Ecto neural progenitor cell (in vitro differentiated cells): ENCODE measurements around the gene ZSWIM4.
"Not testable (repeated sequence)": the region's sequence is repeated elsewhere in the genome, so short reads cannot be mapped to it uniquely, and the experiment has no call there.

ENCODE experiments used
- DNase-seq: peaks from one replicate; pipeline ENCODE4 v3.0.0-alpha.2; 2018; ENCODE audit warnings: low spot score

The ZSWIM4 gene

GRCh38 chr19:13850910-13851733 lies 55.9 kb downstream of the ZSWIM4 start:
- DNase-seq: no peak

DNA sequence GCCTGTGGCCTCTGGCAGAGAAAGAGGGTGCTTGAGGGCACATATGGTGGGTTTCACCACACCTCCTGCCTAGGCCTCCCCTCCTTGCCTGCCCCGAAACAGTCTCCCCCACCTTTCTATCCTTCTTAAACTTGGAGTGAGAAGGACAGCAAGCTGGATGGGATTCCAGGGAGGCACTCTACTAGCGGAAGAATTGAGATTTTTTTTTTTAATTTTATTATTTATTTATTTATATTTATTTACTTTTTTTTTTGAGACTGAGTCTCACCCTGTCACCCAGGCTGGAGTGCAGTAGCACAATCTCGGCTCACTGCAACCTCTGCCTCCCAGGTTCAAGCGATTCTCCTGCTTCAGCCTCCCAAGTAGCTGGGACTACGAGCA lies 56.5 kb downstream of the ZSWIM4 start:
- DNase-seq: not testable (repeated sequence)

GRCh38 chr19:13852171-13852707 lies 57.0 kb downstream of the ZSWIM4 start:
- not testable (repeated sequence) for DNase-seq

DNA sequence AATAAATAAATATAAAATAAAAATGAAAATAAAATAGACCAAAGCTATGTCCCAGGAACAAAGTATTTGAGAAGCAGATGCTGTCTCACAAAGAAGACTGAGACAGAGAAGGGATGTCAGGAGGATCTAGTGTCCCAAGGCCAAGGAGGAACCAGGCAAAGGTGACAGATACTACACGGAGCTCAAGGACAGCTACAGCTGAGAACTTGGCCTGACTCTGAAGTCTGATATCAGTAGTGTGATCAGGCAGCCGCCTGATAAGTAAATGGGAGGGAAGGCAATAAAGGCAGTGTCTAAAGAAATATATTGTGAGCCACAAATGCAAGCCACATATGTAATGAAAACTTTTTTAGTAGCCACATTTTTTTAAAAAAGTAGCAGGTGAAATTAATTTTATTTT lies 61.3 kb downstream of the ZSWIM4 start:
- no peak for DNase-seq

DNA sequence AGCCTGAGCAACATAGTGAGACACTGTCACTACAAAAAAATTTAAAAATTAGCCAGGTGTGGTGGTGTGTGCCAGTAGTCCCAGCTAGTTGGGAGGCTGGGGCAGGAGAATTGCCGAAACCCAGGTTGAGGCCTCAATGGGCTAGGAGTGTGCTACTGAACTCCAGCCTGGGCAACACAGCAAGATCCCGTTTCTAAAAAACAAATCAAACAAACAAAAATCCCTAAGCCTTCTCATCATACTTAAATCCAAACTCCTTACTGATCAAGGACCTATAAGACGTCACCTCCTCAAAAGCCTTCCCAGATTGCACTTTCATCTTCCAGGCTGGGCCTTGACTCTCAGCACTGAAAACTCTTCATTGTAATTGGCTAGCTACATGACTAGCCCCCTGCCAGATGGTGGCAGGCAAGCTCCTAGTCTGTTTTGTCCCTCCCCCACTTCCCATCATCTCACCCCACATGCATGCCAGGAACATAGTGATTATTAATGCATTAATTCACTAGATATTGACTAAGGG lies 64.2 kb downstream of the ZSWIM4 start:
- no peak for DNase-seq

GRCh38 chr19:13860679-13861391 lies 65.6 kb downstream of the ZSWIM4 start:
- DNase-seq: no peak

DNA sequence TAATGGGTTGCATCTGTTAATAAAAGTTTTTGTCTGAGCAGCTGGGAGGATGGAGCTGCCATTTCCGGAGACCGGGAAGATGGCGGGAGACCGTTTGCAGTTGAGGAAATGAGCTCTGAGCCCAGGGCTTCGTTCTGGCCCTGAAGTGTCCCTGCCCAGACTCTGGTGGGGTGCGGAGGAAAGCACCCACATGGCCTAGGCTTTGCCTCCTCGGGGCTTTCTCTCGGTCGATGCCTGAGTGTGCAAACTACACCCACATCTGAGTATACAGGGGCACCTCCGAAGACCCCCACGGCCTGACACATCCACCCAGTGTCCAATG lies 66.1 kb downstream of the ZSWIM4 start:
- DNase-seq: no peak

DNA sequence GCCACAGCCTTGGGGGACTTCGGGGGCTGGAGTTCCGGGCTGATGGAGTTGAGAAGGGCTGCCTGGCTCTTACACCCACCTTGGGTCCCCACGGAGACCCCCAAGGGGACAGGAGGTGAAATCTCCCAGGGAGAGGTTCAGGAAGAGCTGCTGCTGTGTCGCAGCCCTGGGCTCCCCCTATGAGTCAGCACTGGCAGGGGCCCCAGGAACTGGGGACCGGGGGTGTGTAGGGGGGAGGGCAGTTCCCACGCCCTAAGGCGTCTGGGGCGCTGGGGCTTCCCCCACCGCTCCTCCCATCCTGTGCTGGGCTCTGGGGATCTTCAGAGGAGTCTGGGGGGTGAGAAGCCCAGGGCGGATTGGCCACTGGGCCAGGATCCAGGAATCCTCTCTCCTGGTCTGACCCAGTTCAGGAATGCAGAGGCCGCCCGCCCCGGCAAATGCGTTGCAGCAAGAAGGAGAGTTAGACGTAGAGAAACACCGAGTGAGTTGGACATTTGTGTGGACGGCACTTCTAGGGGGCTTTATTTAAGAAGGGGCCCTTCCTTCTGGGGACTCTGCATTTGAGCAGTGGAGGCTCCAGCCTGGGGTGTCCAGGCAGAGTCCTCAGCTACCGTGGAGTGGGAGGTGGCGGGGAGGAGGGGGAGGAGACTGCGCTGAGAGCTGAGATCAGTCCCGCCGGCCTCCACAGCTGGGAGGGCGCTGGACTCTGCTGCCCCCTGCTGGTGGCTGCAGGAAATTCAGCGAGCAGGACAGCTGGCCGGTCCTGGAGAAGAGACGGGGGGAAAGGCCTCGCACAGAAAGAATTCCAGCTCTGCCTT lies 66.7 kb downstream of the ZSWIM4 start:
- peak; percentile 94 for DNase-seq

- no peak for DNase-seq
Observed at GRCh38 chr19:13864046-13864666, 68.9 kb downstream of the ZSWIM4 start.

DNA sequence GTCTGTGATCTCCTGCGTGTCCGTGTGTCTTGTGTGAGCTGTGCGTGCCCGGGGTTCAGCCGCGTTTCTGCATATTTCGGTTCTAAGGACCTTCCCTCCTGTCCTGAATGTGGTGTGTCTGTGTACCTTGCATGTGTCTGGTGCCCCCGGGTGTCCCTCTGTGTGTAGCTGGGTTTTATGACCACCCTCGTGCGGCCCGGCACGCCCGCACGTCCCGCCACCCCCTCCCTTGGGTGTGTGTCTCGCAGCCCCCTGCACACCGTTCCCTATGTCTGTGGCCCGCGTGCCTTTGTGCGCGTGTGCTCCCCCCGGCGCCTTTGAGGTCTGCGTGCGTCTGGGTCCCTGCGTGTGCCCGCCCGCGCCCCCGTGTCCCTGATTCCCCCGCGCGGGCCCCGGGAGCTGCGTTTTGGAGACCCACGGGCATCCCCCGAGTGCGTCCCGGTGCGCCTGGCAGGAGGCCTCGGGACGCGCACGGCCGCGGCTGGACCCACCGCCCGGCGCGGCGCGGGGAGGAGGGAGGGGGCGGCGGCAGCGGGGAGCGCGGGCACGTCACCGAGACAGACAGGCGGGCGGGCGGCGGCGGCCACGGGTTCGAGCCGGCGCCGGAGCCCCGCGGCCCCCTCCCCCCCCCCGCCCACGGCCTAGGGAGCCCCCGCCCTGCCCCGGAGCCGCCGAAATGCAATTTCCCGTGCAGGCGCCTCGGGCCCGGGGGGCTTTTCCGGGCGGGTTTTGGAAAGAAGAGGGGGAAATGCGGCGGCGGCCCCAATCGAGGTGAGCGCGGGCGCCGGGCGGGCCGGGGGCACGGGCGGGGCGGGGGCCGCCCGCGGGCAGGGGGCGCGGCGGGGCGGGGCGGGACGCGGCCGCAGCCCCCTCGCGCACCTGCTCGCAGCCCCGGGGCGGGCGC lies 69.7 kb downstream of the ZSWIM4 start:
- no peak for DNase-seq

GRCh38 chr19:13865571-13866462 lies 70.6 kb downstream of the ZSWIM4 start:
- DNase-seq: no peak

DNA sequence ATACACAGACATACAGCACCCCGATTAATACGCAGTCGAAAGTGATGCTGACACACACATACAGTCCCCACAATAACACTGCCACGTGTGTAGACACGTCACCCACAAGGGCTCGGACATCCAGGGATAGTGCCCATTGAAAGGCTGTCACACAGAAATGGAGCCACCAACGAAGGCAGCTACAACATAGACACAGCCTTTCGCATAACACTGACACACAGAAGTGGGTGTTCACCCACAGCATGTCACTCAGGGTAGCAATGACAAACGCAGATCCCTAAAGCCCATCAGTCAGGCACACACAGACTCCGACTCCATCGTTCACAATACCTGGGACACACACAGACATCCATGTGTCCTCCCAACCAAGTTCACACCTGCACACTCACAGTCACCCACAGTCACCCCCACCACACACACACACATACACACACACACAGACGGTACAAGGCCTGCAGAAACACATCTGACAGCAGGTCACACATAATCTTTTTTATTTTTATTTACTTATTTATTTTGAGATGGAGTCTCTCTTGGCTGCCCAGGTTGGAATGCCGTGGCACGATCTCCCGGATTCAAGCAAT lies 71.3 kb downstream of the ZSWIM4 start:
- no peak for DNase-seq

GRCh38 chr19:13868663-13869062 lies 73.4 kb downstream of the ZSWIM4 start:
- no peak for DNase-seq

- no peak for DNase-seq
Observed at GRCh38 chr19:13869281-13869680, 74.0 kb downstream of the ZSWIM4 start.

GRCh38 chr19:13870873-13871272 lies 75.6 kb downstream of the ZSWIM4 start:
- no peak for DNase-seq

GRCh38 chr19:13872339-13872694 lies 77.1 kb downstream of the ZSWIM4 start:
- DNase-seq: no peak

DNA sequence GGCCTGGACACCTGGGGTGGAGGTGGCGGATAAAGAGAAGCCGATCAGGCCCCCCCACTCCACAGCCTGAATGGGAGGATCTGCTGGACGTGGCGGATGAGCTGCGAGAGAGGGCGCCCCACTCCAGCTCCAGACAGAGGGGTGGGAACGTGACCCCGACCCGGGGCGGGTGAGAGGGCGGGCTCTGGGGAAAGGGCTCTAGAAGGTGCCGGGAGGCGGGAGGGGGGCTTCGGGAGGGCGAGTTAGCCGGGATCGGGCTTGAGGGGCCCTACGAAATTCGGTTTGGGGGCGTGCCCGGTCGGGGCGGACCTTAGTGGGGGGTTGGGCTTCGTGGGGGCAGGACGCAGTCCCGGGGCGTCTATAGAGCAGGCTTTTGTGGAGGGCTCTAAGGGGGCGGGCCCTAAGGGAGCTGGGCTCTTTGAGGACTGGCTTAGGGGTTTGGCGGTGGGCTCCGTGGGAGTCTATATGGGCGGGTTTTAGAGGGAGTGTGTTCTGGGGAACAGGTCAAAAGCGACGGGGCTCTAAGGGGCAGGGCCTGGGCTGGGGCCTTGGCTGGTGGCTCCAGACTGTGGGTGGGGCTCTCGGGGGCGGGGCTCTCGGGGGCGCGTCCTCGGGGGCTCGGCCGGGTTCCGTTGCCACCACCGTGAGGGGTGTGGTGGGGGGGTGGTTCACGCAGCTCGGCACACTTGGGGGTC lies 77.6 kb downstream of the ZSWIM4 start:
- DNase-seq: peak; percentile 89

DNA sequence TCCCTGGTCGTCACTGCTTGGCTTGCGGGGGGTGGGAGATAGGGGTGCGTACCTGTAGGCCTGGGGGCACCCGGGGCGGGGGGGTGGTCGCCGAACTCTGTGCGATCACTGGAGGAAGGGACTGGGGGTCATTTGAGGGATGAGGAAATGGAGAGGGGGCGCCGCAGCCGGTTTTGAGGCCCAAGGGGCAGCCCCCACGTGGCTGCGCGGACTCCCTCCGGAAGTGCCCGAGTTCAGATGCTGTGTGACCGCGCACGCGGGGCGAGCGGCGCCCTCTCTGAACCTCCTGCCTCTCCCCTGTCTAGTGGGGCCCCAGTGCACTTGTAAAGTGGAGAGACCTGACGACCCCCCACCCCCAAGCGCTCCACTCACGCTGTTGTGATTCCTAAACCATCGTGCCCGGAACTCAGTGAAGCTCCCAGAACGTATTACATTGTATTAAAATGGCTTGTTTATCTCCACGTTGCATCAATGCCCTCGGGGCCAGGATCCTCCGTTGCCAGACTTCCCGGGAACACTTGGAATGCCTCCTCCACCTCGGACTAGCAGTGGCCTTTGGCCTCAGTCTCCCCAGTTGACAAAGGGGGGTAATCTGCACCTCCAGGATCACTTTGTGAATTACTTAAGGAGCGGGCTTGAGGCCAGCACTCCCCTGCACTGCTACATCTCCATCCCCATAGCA lies 78.7 kb downstream of the ZSWIM4 start:
- DNase-seq: no peak
